HG03108 (cell line): ENCODE data around the gene ATG5.

Experiments used
- ATAC-seq: cut with Tn5 transposase; IDR thresholded peaks from one replicate; pipeline ENCODE4 v1.9.1; 2021; ENCODE audit warnings: moderate library complexity; ENCODE audit not compliant: unreplicated experiment

Gene ATG5

GRCh38 chr6:106184629-106185028, 140.9 kb downstream of the ATG5 start:
- no peak for ATAC-seq

GRCh38 chr6:106183430-106183829, 142.1 kb downstream of the ATG5 start:
- no peak for ATAC-seq

GRCh38 chr6:106182455-106182854, 143.1 kb downstream of the ATG5 start:
- peak; percentile 76 for ATAC-seq

- peak; percentile 26 for ATAC-seq
These were observed 143.7 kb downstream of the ATG5 start for GRCh38 chr6:106181664-106182418.

GRCh38 chr6:106180208-106180607, 145.4 kb downstream of the ATG5 start:
- ATAC-seq = no peak

- ATAC-seq = no peak
These were observed 146.7 kb downstream of the ATG5 start for GRCh38 chr6:106178900-106179299.

- ATAC-seq = no peak
These were observed 147.8 kb downstream of the ATG5 start for GRCh38 chr6:106177786-106178185.

- ATAC-seq = no peak
These were observed 152.3 kb downstream of the ATG5 start for GRCh38 chr6:106173124-106173879.

GRCh38 chr6:106170030-106170791, 155.3 kb downstream of the ATG5 start:
- ATAC-seq = no peak

- no peak for ATAC-seq
These were observed 156.0 kb downstream of the ATG5 start for GRCh38 chr6:106169517-106169916.

GRCh38 chr6:106168097-106168888, 157.3 kb downstream of the ATG5 start:
- no peak for ATAC-seq

- ATAC-seq = peak; percentile 37
These were observed 158.3 kb downstream of the ATG5 start for GRCh38 chr6:106167096-106167814.

- no peak for ATAC-seq
These were observed 159.6 kb downstream of the ATG5 start for GRCh38 chr6:106165885-106166485.

GRCh38 chr6:106163966-106164877, 161.3 kb downstream of the ATG5 start:
- peak; percentile 34 for ATAC-seq

GRCh38 chr6:106163446-106163965, 162.1 kb downstream of the ATG5 start:
- peak; percentile 31 for ATAC-seq

- no peak for ATAC-seq
These were observed 162.6 kb downstream of the ATG5 start for GRCh38 chr6:106162921-106163320.

GRCh38 chr6:106161893-106162292, 163.7 kb downstream of the ATG5 start:
- no peak for ATAC-seq

GRCh38 chr6:106161311-106161874, 164.2 kb downstream of the ATG5 start:
- no peak for ATAC-seq
